Fibroblast of the aortic adventitia (primary cell): Measurements from ENCODE around the gene KLHL35. TPM values are rescaled to one million over a fixed set of nuclear protein-coding genes. Genes with fewer than 3 reads are reported as not detected.

Experiments used
- DNase-seq: peaks from one replicate; pipeline ENCODE4 v3.0.0-alpha.2; 2010; ENCODE audit warnings: low read depth
- H3K4me3 ChIP-seq: 2 replicates; pipeline ENCODE4 v1.5.1; 2011; ENCODE audit warnings: low read depth, mild to moderate bottlenecking, control low read depth, low read length, moderate library complexity
- total RNA-seq: library from RNA; depleted of rRNA; stranded (reverse); fragments of >200 nt; gene quantifications from 2 replicates; pipeline ENCODE4 v1.2.3, GENCODE V29; 2012; ENCODE audit warnings: low replicate concordance
- TF ChIP-seq, protein P1 (sequence below): IDR thresholded peaks from 2 replicates; pipeline ENCODE4 v1.5.1; 2011; ENCODE audit warnings: mild to moderate bottlenecking, low read length, control low read depth, inconsistent platforms; ENCODE audit not compliant: insufficient read depth

Gene KLHL35
- total RNA-seq, 1 donor, result 3.0 TPM

DNA sequence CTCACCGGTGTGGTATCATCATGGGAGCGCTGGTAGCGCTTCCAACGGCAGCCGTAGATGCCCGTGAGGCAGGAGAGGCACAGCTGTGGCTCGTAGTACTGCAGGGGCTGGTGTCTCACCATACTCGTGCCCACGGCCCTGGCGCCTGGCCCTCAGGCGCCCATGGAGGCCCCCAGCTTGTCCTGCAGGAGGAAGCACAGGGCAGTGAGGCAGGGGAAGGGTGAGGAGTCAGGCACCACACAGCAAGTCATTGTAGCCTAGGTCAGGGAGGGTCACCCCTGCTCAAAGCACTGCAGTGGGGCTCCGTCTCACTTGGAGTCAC lies 44.6 kb upstream of the KLHL35 start:
- no peak for DNase-seq
- TF ChIP-seq, protein P1, sequence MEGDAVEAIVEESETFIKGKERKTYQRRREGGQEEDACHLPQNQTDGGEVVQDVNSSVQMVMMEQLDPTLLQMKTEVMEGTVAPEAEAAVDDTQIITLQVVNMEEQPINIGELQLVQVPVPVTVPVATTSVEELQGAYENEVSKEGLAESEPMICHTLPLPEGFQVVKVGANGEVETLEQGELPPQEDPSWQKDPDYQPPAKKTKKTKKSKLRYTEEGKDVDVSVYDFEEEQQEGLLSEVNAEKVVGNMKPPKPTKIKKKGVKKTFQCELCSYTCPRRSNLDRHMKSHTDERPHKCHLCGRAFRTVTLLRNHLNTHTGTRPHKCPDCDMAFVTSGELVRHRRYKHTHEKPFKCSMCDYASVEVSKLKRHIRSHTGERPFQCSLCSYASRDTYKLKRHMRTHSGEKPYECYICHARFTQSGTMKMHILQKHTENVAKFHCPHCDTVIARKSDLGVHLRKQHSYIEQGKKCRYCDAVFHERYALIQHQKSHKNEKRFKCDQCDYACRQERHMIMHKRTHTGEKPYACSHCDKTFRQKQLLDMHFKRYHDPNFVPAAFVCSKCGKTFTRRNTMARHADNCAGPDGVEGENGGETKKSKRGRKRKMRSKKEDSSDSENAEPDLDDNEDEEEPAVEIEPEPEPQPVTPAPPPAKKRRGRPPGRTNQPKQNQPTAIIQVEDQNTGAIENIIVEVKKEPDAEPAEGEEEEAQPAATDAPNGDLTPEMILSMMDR, result no peak

DNA sequence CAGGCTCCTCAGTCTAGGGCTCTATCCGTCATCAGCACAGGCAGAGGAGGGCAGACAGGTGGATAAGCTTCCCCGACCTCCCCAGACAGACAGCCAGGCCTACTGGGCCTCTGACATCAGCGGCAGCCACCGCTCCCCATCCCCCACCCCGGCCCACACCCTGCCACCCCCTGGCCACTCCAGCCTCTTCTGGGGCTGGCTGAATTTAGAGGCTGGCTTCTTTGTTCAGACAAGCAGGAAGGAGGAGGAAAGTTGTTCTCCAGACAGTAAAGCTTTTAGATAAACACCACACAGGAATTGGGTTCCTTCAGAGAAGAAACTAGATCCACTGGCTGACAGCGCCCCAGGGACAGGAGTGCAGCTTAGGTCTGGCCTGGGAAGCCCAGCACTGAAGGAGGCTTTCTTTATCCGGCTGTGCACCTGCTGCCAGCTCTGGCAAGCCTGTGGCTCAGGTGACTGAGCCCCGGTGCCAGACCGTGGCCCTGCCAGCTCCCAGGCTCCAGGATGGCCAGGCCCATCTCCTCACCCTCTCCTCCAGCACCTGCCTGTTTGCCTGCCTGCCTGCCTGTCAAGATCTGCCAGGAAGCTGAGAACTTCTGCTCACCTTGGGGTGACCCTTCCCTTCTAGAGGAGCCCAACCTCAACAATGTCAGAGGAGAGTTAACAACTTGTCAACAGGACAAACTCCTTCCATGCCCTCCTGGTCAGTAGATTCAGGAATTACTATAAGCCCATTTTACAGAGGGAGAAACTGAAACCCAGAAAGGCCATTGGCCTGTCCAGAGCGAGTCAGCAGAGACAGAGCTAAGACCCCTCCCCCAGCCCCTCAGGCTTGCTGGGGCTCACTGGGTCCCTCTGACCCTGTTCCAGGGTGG lies 44.0 kb upstream of the KLHL35 start:
- no peak overlapping the region for H3K4me3 ChIP-seq
- TF ChIP-seq, protein P1, result no peak
- no peak for DNase-seq

More for the DNA sequence above, 44.6 kb upstream of the KLHL35 start:
- H3K4me3 ChIP-seq, result no peak overlapping the region

DNA sequence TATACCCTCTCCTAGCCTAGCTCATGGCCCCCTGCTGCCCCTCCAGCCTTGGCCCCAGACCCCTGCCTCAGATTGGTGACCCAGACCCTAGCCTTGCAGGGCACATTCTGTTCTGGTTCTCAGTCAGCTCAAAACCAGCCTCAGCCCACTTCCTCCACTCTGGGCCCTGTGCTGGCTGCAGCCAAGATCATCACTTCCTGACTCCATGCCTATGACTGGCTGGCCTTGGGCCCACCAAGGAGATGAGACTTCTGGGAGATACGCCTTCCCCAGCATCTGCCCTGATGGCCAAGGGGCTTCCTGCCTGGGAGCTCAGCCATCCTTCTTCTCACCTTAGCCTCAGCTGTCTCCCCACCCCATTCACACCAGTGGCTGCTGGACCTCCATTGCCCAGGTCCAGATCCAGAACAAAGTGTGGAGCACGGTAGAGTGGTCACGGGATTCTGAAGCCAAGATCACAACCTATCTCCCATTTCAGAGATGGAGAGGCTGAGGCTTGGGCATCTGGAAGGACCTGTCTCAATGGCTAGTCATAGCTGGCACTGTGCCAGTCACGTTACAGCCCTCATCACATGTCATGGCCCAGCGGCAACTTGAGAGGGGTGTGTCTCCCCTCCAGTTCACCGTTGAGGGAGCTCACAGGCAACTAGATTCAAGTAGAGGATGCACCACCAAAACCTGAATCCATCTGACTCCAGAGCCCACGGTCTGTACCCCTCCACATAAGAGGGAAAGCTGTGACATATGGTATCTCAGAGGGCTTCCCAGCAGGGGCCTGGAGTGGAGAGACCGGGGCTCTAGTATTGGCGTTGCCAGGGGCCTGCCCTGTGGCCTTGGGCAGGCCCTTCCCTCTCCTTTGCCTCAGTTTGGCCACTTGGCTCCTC lies 43.0 kb upstream of the KLHL35 start:
- TF ChIP-seq, protein P1, result no peak
- peak; percentile 61 for DNase-seq
- H3K4me3 ChIP-seq, result no peak overlapping the region

DNA sequence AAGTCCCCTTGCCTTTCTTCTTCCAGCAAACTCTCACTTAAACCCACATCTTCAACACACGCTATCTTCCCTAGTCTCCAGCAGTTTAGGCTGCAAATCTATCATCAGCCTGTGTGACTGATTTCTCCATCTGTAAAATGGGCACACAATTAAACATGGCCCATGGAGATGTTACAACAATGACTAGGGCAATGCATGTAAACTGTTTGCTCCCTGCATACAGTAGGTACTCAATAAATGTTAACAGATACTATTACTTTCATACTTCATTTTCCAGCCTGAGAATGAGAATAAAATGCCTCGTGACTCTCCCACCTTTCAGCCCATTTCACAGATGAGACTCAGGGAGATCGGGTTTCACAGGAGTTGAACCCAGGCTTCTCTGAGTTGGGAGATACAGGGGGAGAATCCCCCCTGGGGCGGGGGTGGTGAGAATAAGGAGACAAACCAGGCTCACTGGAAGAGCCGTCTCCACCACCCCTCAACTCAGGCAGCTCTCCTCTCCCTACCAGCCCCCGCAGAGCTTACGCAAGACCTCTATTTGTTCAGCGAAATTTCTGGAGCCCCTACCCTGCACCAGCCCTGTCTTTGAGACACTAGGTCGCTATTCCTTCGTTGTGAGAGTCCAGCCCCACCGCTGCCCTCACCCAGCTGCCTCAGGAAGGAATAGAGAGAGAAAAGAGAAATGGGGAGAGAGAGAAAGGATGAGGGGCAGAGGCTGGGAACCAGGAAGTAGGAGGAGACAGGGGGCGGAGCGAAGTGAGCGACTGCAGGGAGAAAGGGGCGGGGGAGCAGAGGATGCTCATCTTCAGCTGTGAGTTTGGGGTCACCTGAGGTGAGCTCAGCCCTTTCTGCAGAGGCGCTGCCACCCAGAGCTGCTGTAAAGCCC lies 42.1 kb upstream of the KLHL35 start:
- H3K4me3 ChIP-seq, result no peak overlapping the region
- no peak for DNase-seq
- TF ChIP-seq, protein P1, result no peak

DNA sequence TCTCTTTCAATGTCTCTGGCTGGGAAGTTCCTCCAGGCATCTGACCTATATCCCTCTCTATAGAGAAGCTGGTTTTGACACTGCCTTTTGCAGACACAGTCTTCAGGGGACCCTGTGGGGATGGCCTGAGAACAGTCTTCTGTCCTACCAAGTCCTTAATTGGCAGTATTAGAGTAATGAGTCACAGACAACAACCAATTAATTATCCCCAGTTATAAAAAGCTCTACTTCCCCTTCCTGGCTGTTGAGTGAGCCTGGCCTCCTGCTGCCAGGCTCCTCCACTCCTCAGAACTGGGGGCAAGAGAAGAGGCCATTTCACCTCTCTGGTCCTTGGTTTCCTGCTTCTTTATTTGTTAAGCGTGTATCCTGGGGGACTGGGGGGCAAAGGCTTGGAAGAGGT lies 41.2 kb upstream of the KLHL35 start:
- no peak overlapping the region for H3K4me3 ChIP-seq
- no peak for DNase-seq
- TF ChIP-seq, protein P1, result no peak

DNA sequence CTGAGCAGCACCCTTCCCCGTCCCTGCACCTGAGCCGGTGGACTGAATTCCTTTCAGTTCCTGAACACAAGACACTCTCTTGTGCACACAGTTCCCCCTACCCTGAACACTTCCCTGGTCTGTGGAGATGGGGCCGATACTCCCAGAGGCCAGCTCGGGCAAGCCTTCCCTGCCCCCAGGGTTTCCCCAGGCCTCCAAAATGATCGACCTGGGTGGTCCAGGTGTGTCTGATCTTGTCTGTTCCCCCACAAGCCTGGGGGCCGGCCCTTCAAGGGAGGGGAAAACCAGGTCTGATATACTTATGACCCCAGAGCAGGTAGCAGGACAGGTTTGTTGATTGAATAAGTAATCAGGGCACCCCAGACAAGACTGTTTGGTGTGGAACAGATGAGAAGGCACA lies 40.7 kb upstream of the KLHL35 start:
- TF ChIP-seq, protein P1, result no peak
- no peak for DNase-seq
- no peak overlapping the region for H3K4me3 ChIP-seq
